DOHH2 (cell line): ENCODE measurements around the gene ACTG2.

Source experiments
- CTCF ChIP-seq: fragments of 200-600 bp; sonication (generic); IDR thresholded peaks from one replicate; pipeline ENCODE4 v1.5.1; 2014; ENCODE audit warnings: antibody characterized with exemption, mild to moderate bottlenecking, low read depth, low read length; ENCODE audit not compliant: poor library complexity, severe bottlenecking
- EZH2phosphoT487 ChIP-seq: fragments of 200-600 bp; sonication (generic); IDR thresholded peaks from 2 replicates; pipeline ENCODE4 v1.6.1; 2017; ENCODE audit warnings: borderline replicate concordance, mild to moderate bottlenecking, antibody characterized with exemption, low read length, moderate library complexity, mixed read lengths

GRCh38 chr2:73889206-73889605 is 3.6 kb upstream of the ACTG2 start:
- TF ChIP-seq CTCF (no peak), EZH2phosphoT487 (no peak)
